ENCODE results near the gene PRPF31.

PRPF31 gene

DNA sequence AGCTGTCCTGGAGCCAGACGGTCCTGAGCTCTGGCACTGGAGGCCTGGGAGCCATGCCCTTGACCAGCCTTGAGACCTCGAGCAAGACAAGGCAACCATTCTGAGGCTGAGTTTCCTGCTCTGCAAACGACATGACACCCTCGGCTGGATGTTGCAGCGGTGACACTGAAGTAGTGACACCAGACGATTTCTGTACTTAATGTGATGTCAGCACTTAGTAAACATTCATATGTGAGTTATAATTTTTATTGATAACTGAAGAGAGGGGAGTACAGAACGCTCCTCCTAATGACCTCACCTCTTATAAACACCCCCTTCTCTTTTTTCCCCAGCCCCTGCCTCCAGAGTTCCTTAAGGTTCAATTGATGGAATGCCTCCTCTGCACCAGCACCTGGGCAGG, 7.1 kb upstream of the PRPF31 start:
- no peak for DNase-seq (ENCODE audit: low spot score)

DNA sequence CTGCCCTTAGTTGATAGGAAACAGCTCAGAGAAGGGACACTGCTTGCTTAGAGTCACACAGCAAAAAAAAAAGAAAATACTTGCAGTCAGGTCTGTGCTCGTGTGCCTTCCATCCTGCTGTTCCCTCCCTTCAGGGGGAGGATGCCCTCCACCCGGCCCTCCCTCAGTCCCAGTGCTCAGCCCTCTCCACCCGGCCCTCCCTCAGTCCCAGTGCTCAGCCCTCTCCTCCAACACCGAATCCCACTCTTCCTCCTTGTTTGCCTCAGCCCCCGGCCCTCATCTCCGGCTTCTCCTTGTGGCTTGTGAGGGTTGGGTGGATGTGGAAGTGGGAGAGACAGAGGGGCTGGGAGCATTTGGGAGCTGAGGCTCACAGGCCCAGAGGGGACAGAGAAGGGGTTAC, 5.9 kb upstream of the PRPF31 start:
- DNase-seq (ENCODE audit: low spot score): no peak

DNA sequence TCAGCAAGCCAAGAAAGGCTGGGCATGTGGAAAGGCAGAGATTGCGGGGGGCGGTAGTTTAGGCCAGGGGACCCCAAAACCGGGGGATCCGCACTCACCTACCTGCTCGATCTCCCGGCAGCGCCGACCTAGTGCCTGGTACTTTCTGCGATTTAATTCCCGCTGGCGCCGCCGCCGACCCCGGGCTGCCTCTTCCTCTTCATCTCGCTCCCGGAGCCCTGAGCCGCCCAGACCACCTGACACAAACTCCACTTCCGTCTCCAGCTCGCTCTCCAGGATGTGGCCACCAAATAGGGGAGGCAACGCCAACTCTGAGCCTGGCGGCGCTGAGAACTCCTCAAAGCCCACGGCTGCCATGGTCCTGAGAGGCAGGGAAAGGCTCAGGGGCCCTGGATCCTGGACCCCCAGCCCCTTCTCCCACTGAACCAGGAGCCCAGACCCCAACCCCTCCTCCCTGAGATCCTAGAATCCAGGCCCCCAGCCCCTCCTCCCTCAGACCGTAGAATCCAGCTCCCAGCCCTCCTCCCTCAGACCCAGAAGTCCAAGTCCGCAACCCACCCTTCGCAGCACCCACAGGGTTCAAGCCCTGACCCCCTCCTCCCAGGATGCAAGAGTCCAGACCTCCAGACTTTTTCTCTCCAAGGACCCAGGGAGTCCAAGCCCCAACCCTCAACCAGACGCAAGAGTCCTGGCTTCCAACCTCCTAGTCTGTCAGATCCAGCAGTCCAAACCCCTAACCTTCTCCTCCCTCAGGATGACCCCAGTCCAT, 1.0 kb upstream of the PRPF31 start:
- DNase-seq (ENCODE audit: low spot score): peak; percentile 46

DNA sequence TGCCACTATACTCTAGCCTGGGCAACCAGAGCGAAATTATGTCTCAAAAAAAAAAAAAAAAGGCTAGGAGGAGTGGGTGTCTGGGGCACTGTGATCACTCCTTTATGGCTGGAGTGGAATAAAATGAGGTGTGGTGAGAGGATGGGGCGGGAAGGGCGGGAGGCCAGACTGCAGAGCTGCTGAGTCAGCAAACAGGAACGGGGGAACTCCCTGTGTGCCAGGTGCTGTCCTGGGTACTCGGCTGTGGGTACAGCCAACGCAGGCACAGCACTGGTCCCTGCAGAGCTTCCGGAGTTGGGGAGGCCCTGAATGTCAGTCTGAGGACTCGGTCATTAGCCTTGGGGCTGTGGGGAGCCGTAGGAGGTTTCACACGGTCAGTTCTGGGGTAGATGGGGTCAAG, 5.7 kb downstream of the PRPF31 start:
- DNase-seq (ENCODE audit: low spot score): no peak

DNA sequence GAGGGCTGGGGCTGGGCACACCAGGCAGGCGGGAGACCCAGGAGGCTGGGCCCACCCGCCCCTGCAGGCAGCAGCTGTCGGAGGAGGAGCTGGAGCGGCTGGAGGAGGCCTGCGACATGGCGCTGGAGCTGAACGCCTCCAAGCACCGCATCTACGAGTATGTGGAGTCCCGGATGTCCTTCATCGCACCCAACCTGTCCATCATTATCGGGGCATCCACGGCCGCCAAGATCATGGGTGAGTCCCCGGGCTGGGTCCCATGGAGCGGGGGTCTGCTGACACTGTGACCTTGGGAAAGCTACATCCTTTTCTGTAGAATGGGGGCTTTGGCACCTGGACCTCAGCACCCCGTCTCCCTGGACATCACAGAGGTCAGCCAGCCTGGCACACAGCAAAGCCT, 8.1 kb downstream of the PRPF31 start:
- DNase-seq (ENCODE audit: low spot score): no peak

DNA sequence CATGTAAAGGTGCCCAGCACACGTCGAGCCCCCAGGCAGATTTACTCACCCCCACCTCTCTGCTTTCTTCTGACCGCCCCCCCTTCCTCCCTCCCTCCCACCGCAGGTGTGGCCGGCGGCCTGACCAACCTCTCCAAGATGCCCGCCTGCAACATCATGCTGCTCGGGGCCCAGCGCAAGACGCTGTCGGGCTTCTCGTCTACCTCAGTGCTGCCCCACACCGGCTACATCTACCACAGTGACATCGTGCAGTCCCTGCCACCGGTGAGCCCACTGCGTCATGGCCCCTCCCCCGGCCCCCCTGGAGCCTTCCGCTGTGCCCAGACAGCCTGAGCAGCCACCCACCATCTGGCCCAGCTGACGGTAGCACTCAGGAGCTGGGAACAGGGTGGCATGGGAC, 8.8 kb downstream of the PRPF31 start:
- DNase-seq (ENCODE audit: low spot score): no peak

DNA sequence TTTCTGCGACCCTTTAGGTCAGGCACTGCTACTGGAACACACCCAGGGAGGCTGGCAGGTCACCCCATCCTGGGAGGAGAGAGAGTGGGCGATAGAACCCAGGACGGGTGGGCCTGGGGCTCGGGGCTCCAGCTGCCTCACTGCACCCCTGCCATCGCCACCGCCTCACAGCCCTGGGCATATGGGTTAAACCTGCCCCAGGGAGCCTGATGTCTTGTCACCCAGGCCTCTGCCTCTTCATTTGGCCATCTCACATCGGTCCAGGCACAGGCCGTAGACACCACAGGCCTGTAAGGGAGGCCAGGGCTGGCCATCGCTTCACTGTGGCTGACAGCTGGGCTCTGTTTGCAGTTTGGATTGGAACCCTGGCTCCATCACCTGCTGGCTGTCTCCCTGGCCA, 10.2 kb downstream of the PRPF31 start:
- no peak for DNase-seq (ENCODE audit: low spot score)

DNA sequence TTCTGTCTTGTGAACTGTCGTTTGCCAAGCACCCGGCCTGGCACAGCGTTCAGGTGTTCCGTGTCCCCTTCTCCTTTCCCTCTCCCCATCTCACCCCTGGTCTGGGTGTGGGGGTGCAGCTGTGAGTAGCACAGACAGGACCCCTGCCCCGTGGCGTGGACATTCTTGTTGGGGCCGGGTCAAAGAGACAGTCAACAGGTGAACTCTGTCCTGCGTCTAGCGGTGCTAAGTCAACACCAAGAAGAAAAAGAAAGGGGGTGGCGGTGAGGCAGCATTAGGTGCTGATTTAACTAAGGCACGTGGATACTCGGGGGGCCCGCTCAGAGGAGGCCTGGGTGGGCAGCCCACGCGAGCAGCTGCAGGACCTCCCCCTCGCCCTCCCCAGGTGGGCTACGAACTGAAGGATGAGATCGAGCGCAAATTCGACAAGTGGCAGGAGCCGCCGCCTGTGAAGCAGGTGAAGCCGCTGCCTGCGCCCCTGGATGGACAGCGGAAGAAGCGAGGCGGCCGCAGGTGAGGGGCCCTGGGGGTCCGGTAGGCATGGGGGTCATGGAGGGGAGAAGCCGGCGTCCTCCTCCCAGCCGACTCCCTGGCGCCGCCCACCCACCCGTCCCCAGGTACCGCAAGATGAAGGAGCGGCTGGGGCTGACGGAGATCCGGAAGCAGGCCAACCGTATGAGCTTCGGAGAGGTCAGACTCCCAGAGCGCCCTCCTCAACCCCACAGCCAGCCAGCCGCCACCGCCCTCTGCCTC, 12.3 kb downstream of the PRPF31 start:
- no peak for DNase-seq (ENCODE audit: low spot score)

DNA sequence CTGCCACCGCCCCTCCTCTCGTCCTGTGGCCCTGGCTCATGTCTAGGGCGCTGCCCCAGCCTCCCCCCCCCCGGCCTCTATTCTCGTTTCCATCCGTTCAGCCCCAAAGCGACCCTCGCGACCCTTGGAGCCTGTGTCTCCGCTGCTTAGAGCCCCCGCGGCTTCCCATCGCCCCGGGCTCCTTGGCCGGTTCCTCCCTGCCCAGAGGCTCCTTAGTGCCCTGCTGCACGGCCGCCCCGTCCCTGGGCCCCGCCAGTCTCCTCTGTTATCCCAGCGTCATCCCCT, 12.8 kb downstream of the PRPF31 start:
- no peak for DNase-seq (ENCODE audit: low spot score)

DNA sequence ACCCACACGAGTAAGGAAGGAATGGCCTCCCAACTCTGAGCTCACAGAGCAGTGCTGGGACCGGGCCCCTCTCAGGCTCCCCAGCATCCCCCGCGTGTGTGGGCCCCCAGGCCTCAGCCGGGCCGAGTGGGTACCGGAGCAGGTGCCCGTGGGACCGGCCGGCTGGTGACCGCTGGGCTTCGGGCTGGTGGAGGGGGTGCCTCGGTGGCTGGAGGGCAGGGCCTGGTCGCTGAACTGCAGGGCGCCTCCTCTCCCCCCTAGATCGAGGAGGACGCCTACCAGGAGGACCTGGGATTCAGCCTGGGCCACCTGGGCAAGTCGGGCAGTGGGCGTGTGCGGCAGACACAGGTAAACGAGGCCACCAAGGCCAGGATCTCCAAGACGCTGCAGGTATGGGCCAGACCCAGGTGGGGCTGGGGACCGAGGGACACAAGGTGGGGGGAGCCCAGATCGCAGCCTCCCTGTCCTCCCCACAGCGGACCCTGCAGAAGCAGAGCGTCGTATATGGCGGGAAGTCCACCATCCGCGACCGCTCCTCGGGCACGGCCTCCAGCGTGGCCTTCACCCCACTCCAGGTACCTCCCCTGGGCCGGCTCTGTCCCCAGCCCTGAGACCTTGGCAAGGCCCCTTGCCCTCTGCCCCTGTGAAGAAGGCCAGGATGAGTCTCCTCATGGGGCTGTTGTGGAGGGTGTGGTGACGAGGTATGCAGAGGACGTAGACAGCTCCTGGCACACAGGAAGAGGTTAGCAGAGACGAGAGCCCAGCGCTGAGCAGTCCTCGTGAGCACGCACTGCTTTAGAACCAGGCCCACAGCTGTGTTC, 13.5 kb downstream of the PRPF31 start:
- no peak for DNase-seq (ENCODE audit: low spot score)

DNA sequence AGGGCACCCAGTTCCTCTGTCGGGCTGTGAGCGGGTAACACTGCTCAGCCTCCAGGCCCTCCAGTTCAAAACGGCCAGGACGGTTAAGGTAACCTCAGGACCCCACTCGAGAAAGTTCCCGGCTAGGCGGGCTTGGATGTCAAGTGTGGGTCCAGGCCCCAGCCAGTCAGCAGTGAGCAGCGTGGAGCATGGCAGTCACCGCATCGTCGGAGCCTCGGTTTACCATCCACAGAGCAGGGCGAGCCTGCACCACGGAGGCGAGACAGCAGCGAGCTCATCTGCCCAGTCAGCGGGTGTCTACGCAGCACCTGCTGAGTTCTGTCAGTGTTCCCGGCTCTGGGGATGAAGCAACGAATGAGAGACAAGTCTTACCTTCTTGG, 14.1 kb downstream of the PRPF31 start:
- no peak for DNase-seq (ENCODE audit: low spot score)

DNA sequence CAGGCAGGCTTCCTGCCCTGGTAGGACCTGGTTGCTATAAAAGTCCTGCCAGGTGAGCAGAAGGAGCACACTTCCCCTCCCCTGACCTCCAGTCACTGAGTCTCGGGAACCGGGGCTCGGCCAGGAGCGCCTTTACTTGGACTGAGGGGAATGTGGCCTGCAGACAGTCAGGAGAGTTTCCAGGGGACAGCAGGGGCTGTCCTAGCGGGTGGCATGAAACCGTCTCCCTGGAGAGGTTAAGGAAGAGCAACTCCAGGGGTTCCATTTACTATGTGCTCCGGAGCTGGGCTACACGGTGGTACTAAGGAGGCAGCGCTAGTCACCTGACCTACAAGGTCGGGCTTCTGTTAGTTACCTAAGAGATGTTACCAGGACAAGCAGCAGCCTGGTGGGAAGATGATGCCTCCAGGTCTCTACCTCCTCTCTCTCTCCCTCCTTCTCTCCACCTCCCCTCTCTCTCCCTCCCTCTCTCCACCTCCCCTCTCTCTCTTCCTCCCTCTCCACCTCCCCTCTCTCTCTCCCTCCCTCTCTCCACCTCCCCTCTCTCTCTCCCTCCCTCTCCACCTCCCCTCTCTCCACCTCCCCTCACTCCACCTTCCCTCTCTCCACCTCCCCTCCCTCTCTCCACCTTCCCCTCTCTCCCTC, 17.9 kb downstream of the PRPF31 start:
- no peak for DNase-seq (ENCODE audit: low spot score)

DNA sequence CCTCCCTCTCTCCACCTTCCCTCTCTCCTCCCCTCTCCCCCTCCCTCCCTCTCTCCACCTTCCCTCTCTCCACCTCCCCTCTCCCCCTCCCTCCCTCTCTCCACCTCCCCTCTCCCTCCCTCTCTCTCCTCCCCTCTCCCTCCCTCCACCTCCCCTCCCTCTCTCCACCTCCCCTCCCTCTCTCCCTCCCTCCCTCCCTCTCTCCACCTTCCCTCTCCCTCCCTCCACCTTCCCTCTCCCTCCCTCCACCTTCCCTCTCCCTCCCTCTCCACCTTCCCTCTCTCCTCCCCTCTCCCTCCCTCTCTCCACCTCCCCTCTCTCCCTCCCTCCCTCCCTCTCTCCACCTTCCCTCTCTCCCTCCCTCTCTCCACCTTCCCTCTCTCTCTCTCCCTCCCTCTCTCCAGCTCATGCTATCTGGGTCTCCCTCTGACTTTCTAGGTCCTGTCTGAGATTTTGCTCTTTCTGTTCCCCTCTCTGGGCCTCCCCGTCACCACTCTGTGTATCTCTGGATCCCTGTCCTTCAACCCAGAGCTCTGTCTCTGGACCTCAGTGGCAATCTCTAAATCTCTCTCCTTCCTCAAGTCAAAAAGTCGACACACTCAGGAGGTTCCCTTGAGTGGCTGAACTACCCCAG, 18.5 kb downstream of the PRPF31 start:
- no peak for DNase-seq (ENCODE audit: low spot score)

DNA sequence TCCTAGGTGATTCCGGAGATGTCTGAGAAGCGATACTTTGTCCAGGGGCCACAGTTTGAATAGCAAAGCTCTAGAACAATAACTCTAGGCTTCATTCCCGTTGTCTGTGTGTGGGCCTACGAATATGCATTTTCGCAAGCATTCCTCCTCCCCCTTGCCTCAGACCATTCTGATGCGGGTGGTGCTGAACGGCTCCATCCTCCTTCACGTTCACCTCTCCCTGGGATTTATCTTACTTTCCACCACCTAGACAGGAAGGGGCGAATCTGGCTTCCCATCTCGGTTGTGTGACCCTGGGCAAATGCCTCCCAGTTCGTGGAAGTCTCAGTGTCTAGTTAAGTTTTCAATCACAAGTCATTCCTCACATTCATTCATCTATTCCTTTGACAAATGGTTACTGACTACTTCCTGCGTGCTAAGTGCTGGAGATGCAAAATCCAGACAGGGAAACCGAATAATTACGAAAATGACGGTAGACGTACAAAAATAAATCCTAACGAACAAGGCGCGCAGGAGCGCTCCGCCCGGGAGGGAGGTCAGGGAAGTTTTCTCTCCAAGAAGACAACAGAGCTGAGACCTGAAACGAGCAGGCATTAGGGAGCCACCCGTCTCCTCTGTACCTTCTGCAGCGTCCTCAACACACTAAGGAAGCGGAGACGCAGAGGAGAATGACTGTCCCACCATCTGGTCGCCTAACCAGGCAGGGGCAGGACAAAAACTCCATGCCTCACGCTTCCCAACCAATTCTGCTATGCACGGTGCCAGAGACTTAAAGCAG, 20.7 kb downstream of the PRPF31 start:
- DNase-seq (ENCODE audit: low spot score): no peak

DNA sequence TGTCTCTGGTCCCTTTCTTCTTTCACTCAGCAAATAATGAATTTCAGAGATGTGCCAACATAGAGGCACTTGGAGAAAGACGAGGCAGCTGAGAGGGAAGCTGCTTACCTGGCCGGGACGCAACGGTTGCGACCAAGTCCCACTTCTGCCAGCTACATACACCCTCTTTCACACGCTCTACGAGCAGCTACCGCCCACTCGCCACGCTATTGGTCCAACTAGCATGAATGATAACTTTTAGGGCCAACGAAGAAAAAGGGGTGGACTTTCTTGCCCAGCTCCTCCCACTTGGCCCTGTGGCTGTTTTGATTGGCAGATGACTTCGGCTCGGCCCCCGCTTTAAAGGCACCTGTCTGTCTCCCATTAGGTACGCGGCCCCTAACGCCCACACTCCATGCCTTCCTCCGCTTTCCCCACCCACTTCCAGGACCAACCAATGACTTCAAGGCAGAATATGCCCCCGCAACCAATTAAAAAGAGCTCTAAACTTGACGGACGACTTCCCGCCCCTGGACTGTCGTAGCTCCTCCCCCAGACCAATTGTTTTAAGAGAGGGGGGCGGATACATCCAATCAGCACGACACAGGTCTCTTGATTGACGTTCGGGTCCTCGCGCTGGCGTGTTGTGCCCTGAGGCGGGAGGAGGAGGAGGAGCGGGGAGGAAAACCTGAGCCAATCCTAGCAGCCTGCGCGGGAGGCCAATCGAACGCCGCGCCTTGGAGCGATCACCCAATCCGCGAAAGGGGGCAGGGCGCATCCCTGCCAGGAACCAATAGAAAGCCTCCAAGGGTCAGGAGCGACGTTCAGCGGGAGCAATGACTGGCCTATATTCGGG, 21.5 kb downstream of the PRPF31 start:
- DNase-seq (ENCODE audit: low spot score): peak; percentile 100

DNA sequence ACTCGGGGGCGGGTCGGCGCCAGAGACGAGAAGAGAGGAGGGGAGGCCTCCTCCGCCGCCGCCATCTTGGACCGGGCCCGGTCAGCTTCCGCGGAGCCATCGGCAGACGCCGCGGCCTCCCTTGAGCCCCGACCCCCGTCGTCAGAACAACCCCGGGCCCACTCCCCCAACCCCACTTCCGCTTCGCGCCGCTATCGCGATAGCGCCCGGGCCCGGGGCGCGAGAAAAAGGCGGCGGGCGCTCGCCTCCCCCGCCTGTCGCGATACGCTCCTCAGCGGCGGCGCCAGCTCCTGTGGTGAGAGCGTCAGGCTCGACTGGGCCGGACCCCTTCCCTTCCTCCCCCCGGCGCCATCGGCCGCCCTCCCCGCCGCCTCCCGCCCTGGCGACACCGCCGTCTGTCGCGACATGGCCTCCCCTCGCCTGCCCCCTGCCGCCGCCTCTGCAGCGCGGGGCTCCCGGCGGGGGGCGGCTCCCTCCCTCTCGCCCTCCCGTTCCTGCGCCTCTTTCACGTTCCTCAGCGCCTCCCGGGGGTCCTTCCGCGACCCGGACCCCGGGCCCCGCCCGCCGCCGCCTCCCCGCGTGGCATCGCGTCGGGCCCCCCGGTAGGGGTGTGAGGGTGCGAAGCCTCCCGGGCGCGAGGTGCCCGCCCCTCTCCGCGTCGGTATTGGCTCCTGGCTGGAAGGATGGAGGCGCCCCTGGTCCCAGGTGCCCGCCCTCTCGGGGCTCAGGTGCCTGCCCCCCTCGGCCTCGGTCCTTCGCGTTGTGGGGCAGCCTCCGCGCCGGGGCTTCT, 22.3 kb downstream of the PRPF31 start, which contains the start of gene CNOT3:
TSS of gene CNOT3 (plus strand) at position 64 of the 790 bp plus-strand sequence. CDS start 5,217 bp downstream, outside the sequence.
- peak; percentile 17 for DNase-seq (ENCODE audit: low spot score)

DNA sequence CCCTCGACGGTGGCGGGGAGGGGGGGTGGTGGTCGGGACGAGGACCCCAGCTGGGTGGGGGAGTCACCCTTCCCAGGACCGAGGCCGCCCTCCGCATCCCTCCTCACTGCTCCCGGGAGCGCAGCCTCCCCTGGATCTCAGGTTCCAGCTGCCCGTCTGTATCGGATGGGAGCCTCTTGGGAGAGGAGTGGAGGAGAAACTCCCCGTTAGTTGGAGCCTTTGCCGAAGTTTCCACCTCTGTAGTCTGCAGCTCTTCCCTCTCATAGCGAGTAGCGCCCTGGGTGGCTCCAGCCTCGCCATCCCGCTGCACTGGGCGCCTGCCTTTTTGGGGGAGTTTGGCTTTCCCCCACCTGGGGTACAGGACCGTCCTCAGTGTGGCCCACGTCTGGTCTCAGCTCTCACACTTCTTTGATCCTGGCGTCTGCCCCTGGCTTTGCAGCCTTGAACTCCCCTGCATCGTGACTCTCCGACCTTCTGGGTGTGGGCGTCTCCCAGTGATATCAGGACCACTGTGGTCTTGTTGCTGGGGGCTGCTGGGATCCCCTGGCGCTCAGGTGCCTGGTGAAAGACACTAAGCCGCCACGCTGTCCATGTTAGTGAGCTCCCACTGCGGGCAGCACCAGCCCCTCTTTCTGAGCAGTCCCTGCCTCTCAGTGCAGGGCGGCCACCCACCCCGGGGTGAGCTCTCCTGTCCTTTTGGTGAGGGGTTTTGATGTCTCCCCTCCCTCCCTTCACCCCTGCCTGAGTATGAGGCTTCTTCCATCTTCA, 23.1 kb downstream of the PRPF31 start:
- DNase-seq (ENCODE audit: low spot score): no peak

DNA sequence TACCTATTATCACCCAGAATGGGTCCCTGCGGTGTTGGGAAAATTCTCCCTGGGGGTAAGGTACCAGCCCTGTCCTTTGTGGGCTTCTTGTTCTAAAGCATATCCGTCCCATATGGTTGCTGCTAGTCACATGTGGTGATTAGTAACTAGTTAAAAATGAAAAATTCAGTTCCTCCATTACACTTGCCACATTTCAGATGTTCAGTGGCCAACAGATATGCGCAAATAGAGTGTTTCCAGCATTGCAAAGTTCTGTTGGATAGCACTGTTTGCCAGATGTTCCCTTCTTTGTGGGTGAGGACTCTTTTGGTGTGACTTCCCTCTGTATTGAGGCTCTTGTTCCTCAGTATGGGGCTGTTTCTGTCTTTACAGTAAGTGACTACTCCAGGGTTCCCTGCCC, 25.8 kb downstream of the PRPF31 start:
- DNase-seq (ENCODE audit: low spot score): no peak

All from CD4-positive, alpha-beta T cell treated with Interleukin-2 at 100 ng/mL for 4 hours (primary cell).